ENCODE results near the gene MRPL37. TPM values are rescaled to one million over a fixed set of nuclear protein-coding genes. Genes with fewer than 3 reads are reported as not detected.

The MRPL37 gene
- total RNA-seq, 1 donor from 2014 or later, result 96.2 TPM

GRCh38 chr1:54212872-54213271, 12.9 kb downstream of the MRPL37 start:
- TF ChIP-seq, protein P1, sequence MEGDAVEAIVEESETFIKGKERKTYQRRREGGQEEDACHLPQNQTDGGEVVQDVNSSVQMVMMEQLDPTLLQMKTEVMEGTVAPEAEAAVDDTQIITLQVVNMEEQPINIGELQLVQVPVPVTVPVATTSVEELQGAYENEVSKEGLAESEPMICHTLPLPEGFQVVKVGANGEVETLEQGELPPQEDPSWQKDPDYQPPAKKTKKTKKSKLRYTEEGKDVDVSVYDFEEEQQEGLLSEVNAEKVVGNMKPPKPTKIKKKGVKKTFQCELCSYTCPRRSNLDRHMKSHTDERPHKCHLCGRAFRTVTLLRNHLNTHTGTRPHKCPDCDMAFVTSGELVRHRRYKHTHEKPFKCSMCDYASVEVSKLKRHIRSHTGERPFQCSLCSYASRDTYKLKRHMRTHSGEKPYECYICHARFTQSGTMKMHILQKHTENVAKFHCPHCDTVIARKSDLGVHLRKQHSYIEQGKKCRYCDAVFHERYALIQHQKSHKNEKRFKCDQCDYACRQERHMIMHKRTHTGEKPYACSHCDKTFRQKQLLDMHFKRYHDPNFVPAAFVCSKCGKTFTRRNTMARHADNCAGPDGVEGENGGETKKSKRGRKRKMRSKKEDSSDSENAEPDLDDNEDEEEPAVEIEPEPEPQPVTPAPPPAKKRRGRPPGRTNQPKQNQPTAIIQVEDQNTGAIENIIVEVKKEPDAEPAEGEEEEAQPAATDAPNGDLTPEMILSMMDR (conservative IDR thresholded peaks at IDR 0.05), result no peak
- no peaks in the 10 kb centered on the region for H3K27me3 Mint-ChIP-seq (ENCODE audit: low read depth)
- H3K4me3 Mint-ChIP-seq, result no peak overlapping the region
- H3K9me3 Mint-ChIP-seq, result no peaks in the 10 kb centered on the region
- DNase-seq (ENCODE audit: low read depth, low spot score), result no peak
- H3K4me1 Mint-ChIP-seq, result no peaks in the 10 kb centered on the region
- no peak overlapping the region for H3K27ac Mint-ChIP-seq (ENCODE audit: unreplicated experiment)
- peaks cover 21% of the 10 kb centered on the region for H3K36me3 Mint-ChIP-seq (ENCODE audit: low read depth)

DNA sequence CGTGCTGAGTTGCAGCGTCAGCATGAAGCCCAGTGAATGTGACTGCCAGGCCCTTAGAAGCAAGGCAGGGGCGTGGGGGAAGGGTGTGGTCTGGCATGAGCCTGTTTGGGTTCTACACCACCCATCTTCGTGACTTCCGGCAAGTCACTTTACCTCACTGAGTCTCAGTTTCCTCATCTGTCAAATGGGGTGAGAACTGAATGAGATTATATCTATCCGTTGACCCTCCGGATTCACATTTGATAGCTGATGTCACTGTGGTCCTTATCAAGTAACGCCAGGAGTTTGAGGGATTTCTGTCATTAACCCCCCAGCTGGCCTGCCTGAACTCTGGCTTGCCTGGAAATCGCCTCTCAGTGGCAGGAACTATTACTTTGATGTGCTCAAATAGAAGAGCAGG, 15.6 kb downstream of the MRPL37 start:
- H3K27ac Mint-ChIP-seq (ENCODE audit: unreplicated experiment), result no peak overlapping the region
- TF ChIP-seq, protein P1 (conservative IDR thresholded peaks at IDR 0.05), result no peak
- no peaks in the 10 kb centered on the region for H3K9me3 Mint-ChIP-seq
- peaks cover 4% of the 10 kb centered on the region for H3K4me1 Mint-ChIP-seq
- H3K4me3 Mint-ChIP-seq, result no peak overlapping the region
- no peak for DNase-seq (ENCODE audit: low read depth, low spot score)
- H3K27me3 Mint-ChIP-seq (ENCODE audit: low read depth), result no peaks in the 10 kb centered on the region
- H3K36me3 Mint-ChIP-seq (ENCODE audit: low read depth), result peaks cover 14% of the 10 kb centered on the region

DNA sequence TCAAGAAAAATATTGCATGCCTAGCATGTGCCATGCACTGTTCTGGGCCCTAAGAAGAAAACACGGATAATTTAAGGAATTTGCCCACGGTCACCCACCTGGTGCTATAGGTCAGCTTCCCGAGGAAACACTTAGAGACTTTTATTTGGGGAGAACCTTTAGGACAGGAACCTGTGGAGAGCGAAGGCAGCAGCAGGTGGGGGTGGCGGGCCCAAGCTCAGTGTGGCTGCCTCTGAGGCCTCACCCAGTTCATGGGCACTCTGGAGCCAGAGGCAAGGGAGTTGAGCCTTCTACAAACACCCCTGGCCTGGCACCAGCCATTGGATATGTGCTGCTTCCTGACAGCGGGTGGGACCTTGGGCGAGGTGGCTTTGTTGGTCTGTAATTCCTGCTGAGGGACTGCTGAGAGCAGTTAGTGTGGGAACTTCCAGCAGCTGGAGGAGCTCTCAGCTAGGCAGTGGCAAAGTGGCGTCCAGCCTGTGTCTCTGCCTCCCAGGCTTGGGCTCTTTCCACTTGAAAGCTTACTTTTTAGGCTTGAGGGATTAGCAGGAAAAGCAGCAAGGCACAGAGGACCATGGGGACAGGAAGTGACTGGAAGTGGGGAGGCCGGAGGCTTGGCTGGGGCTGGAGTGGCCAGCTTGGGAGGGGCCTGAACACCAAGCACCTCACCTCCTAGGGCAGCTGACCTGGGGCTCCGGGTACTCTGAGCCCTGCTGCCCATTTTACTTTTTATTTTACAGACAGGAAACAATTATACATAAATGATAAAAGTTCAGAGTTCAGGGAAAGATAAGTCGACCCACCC, 19.1 kb downstream of the MRPL37 start:
- Mint-ChIP-seq H3K36me3 (ENCODE audit: low read depth) (peaks cover 12% of the 10 kb centered on the region), H3K4me3 (no peak overlapping the region), H3K27me3 (ENCODE audit: low read depth) (peaks cover 2% of the 10 kb centered on the region), H3K4me1 (peaks cover 13% of the 10 kb centered on the region), H3K27ac (ENCODE audit: unreplicated experiment) (no peak overlapping the region), H3K9me3 (no peaks in the 10 kb centered on the region)
- TF ChIP-seq, protein P1 (conservative IDR thresholded peaks at IDR 0.05), result no peak
- DNase-seq (ENCODE audit: low read depth, low spot score), result no peak

DNA sequence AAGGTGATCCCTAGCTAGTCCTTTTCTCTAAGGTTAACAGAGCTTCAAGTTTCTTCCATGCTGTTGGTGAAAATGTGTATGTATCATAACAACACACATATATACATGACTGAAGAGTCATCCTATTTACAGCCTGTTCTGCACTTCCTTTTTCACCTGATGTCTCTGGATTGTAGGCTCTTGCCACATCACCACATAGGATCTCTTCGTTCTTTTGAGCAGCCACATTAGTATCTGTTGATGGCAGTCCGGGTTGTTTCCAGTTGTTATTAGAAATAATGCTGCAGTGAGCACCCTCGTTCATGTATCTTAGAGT, 19.7 kb downstream of the MRPL37 start:
- H3K36me3 Mint-ChIP-seq (ENCODE audit: low read depth), result peaks cover 12% of the 10 kb centered on the region
- TF ChIP-seq, protein P1 (conservative IDR thresholded peaks at IDR 0.05), result no peak
- H3K4me1 Mint-ChIP-seq, result peaks cover 16% of the 10 kb centered on the region
- no peaks in the 10 kb centered on the region for H3K9me3 Mint-ChIP-seq
- H3K4me3 Mint-ChIP-seq, result no peak overlapping the region
- H3K27ac Mint-ChIP-seq (ENCODE audit: unreplicated experiment), result no peak overlapping the region
- DNase-seq (ENCODE audit: low read depth, low spot score), result no peak
- peaks cover 4% of the 10 kb centered on the region for H3K27me3 Mint-ChIP-seq (ENCODE audit: low read depth)

GRCh38 chr1:54220004-54220811, 20.2 kb downstream of the MRPL37 start:
- no peak for DNase-seq (ENCODE audit: low read depth, low spot score)

More at GRCh38 chr1:54220004-54220811, 20.2 kb downstream of the MRPL37 start:
- Mint-ChIP-seq H3K36me3 (ENCODE audit: low read depth) (peaks cover 12% of the 10 kb centered on the region), H3K4me3 (no peak overlapping the region), H3K27me3 (ENCODE audit: low read depth) (peaks cover 4% of the 10 kb centered on the region), H3K9me3 (no peaks in the 10 kb centered on the region), H3K27ac (ENCODE audit: unreplicated experiment) (no peak overlapping the region), H3K4me1 (peaks cover 19% of the 10 kb centered on the region)
- TF ChIP-seq, protein P1 (conservative IDR thresholded peaks at IDR 0.05), result no peak

All from neural crest cell (in vitro differentiated cells).